Right atrium auricular region (tissue), 2 donors: Measurements from ENCODE around the gene LIX1. TPM values are rescaled to one million over a fixed set of nuclear protein-coding genes. Genes with fewer than 3 reads are reported as not detected.

ENCODE experiments used
- DNase-seq: peaks from one replicate; pipeline ENCODE4 v3.0.0-alpha.2; 2019; ENCODE audit warnings: low spot score
- H3K27ac ChIP-seq, 2 donors: fragments of 200-600 bp; sonication (generic); 1 replicate in 1 of 2; 2 replicates in 1 of 2; pipeline ENCODE4 v1.5.1; 2016 to 2019
- H3K27me3 ChIP-seq, 2 donors: fragments of 200-600 bp; sonication (generic); one replicate each; pipeline versions ENCODE4 v1.5.1 to v1.6.0; 2017 to 2019
- H3K36me3 ChIP-seq: fragments of 200-600 bp; sonication (generic); one replicate; pipeline ENCODE4 v1.5.1; 2016
- H3K4me1 ChIP-seq, 2 donors: fragments of 200-600 bp; sonication (generic); one replicate each; pipeline versions ENCODE4 v1.5.1 to v1.6.0; 2017 to 2019
- H3K4me3 ChIP-seq, 2 donors: fragments of 200-600 bp; sonication (generic); 1 replicate in 1 of 2; 2 replicates in 1 of 2; pipeline ENCODE4 v1.5.1; 2017 to 2019; ENCODE audit warnings: mild to moderate bottlenecking in 1 of 2, moderate library complexity in 1 of 2
- H3K9me3 ChIP-seq, 2 donors: fragments of 200-600 bp; sonication (generic); one replicate each; pipeline ENCODE4 v1.5.1; 2019
- total RNA-seq, 2 donors: library from RNA; depleted of rRNA; stranded (reverse); fragments of >200 nt; gene quantifications; one replicate each; pipeline ENCODE4 v1.1.0, GENCODE V29; 2016
- TF ChIP-seq, protein P1 (sequence below), 2 donors: fragments of 200-600 bp; sonication (generic); IDR thresholded peaks; one replicate each; pipeline ENCODE4 v1.5.1; 2019; ENCODE audit warnings: antibody characterized with exemption in 2 of 2

LIX1 gene
- total RNA-seq, 2 donors from 2014 or later, result not detected

DNA sequence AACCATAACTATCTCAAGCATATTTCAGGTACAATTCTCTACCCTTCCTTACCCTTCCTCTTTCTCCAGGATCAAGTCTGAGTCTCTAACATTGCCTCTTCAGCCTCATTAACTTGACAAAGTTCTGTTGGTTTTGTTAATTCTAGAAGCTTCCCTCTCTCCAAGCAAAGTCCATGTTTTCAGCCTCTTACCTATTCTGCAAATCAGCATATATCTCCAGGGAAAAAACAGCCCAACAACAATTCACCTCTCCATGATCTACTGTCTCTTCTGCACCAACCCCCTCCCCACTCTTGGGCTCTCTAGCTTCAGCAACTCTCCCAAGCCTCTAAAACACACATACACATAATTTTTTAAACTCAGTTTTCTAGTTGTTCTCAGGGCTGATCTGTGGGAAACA lies 72.2 kb downstream of the LIX1 start:
- Histone ChIP-seq H3K27ac (no peak overlapping the region), H3K36me3 (no peaks in the 10 kb centered on the region)

DNA sequence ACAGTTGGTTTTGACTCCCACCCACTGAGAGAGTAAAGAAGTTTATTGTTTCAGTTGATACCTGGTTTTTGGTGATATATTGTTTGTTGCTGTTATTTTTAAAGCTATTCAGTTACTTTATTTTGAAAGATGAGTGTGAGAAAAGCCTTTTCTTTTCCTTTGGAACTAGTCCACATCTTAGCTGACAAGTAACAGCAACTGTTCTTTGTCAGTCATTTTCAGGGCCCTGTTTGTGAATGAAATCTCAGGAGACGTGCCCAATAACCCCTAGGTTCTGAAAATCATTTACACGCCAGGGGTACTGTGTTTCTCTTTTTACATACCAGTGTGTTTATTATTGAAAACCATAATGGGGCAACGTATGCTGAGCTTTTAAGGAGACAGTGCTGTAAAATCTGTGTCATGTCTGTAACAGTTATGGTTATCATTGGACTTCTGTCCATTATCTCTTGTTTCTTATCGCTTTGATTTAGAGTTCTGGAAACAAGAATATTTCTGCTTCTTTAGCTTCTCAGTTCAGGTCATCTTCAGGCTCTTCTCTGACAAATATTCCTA lies 75.0 kb downstream of the LIX1 start:
- Histone ChIP-seq H3K4me3 (no peak overlapping the region), H3K4me1 (no peaks in the 10 kb centered on the region), H3K9me3 (no peaks in the 10 kb centered on the region), H3K36me3 (no peaks in the 10 kb centered on the region), H3K27ac (no peak overlapping the region), H3K27me3 (no peaks in the 10 kb centered on the region)
- no peak for DNase-seq
- TF ChIP-seq, protein P1, sequence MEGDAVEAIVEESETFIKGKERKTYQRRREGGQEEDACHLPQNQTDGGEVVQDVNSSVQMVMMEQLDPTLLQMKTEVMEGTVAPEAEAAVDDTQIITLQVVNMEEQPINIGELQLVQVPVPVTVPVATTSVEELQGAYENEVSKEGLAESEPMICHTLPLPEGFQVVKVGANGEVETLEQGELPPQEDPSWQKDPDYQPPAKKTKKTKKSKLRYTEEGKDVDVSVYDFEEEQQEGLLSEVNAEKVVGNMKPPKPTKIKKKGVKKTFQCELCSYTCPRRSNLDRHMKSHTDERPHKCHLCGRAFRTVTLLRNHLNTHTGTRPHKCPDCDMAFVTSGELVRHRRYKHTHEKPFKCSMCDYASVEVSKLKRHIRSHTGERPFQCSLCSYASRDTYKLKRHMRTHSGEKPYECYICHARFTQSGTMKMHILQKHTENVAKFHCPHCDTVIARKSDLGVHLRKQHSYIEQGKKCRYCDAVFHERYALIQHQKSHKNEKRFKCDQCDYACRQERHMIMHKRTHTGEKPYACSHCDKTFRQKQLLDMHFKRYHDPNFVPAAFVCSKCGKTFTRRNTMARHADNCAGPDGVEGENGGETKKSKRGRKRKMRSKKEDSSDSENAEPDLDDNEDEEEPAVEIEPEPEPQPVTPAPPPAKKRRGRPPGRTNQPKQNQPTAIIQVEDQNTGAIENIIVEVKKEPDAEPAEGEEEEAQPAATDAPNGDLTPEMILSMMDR (IDR thresholded peaks at IDR 0.05), result no peak

More for the DNA sequence above, 72.2 kb downstream of the LIX1 start:
- TF ChIP-seq, protein P1 (IDR thresholded peaks at IDR 0.05), result no peak
- Histone ChIP-seq H3K4me1 (no peaks in the 10 kb centered on the region), H3K9me3 (no peaks in the 10 kb centered on the region), H3K27me3 (no peaks in the 10 kb centered on the region), H3K4me3 (no peak overlapping the region)
- no peak for DNase-seq

DNA sequence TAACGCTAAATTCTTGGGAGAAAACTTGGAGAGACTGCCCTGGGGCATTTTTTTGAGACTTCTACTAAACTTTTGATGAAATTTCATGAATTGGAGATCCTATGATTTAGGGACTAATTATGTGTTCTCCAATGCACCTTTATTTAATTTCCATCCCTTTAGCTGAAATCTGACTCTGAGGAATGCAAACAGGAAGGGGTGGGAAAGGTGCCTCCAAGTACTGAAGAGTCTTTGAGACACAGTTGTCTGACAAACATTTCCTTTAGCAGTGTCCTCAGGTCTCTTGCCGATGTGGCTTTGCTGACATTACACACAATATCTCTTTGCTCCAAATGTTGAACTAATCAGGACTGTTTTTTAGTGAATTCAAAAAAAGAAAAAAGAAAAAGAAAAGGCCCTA lies 76.9 kb downstream of the LIX1 start:
- DNase-seq, result no peak
- H3K36me3 ChIP-seq, result no peaks in the 10 kb centered on the region
- TF ChIP-seq, protein P1 (IDR thresholded peaks at IDR 0.05), result no peak

DNA sequence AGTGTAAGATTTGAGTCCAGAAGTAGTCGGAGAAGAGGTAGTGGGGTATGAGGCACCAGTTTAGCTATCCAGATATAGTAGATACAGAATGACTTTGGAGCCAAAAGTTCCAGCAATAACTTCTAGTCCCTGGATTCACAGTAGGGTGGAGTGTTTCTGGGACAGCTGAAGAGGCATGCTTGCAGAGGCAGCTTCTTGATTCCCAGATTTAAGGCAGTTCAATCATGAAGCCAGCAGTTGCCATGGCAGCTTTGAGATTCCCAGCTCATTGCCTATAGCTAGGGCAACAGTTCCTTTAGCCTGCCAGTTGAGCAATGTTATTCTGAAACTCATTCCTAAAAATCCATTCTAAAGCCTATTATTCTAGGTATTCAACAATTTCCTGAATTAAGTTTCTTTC lies 79.2 kb downstream of the LIX1 start:
- Histone ChIP-seq H3K4me3 (no peak overlapping the region), H3K27me3 (no peaks in the 10 kb centered on the region), H3K4me1 (no peaks in the 10 kb centered on the region), H3K9me3 (peaks cover 0 to 5% of the 10 kb centered on the region in 2 donors), H3K36me3 (no peaks in the 10 kb centered on the region), H3K27ac (no peak overlapping the region)
- DNase-seq, result no peak
- TF ChIP-seq, protein P1 (IDR thresholded peaks at IDR 0.05), result no peak

More for the DNA sequence above, 76.9 kb downstream of the LIX1 start:
- Histone ChIP-seq H3K27me3 (no peaks in the 10 kb centered on the region), H3K4me1 (no peaks in the 10 kb centered on the region), H3K27ac (no peak overlapping the region), H3K9me3 (no peaks in the 10 kb centered on the region), H3K4me3 (no peak overlapping the region)

DNA sequence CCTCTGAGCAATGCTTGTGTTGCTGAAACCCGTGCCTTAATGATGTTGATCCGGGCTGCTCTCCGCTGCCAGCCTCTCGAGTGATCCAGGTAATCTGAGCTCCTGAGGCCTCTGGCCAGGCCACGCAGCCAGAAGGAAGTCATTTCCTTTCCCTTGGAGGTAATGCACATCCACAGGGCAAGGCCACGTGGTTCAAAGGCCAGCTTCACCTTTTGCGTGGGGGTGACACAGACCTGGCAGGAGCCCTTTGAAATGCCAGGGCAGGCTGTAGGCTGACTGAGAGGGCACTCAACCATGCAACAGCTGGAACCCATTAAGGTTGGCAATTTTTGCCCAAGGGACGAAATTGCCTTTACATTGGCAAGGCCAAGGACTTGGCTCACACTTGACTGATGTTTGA lies 80.4 kb downstream of the LIX1 start:
- TF ChIP-seq, protein P1 (IDR thresholded peaks at IDR 0.05), result no peak
- H3K9me3 ChIP-seq, result peaks cover 0 to 5% of the 10 kb centered on the region in 2 donors
- no peaks in the 10 kb centered on the region for H3K4me1 ChIP-seq
- no peaks in the 10 kb centered on the region for H3K27me3 ChIP-seq
- H3K36me3 ChIP-seq, result no peaks in the 10 kb centered on the region
- no peak for DNase-seq
- H3K27ac ChIP-seq, result no peak overlapping the region
- no peak overlapping the region for H3K4me3 ChIP-seq

DNA sequence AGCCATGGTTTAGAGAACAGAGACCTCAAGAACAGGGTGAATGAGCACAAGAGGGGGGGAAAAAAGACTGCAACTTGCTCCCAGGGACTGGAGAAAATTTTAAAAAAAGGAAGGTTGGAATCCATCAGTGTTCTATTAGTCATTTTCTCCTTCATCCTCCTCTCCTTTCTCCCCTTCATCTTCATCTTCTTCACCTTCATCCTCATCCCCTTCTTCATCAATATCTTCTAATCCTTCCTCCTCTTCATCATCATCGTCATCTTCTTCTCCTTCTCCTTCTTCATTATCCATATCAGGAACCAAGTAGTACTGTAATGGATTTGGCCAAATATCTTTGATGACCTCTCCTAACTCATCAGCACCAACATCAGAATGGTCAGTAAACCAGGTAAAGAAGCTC lies 86.1 kb downstream of the LIX1 start:
- H3K27ac ChIP-seq, result no peak overlapping the region
- peaks cover 0 to 5% of the 10 kb centered on the region in 2 donors for H3K9me3 ChIP-seq
- TF ChIP-seq, protein P1 (IDR thresholded peaks at IDR 0.05), result no peak
- H3K27me3 ChIP-seq, result no peaks in the 10 kb centered on the region
- no peaks in the 10 kb centered on the region for H3K36me3 ChIP-seq
- H3K4me1 ChIP-seq, result no peaks in the 10 kb centered on the region
- H3K4me3 ChIP-seq, result no peak overlapping the region
- DNase-seq, result no peak
